ENCODE data around the gene DIRAS3. TPM values are rescaled to one million over a fixed set of nuclear protein-coding genes. Genes with fewer than 3 reads are reported as not detected.

Gene DIRAS3
- polyA plus RNA-seq, 1 experiment, result 12.6 TPM

GRCh38 chr1:68045511-68046180 is 4.8 kb downstream of the DIRAS3 start:
- no peak for TF ChIP-seq CTCF (IDR thresholded peaks at IDR 0.05; ENCODE audit: low read depth, low read length)
- no peak overlapping the region for H3K27ac ChIP-seq (ENCODE audit: low read depth, low read length)
- H3K27me3 ChIP-seq (ENCODE audit: control insufficient read depth, insufficient read depth, low read length), result peaks cover 4% of the 10 kb centered on the region
- no peak for DNase-seq (ENCODE audit: low read depth, low spot score)
- POLR2A ChIA-PET, result no interaction called here
- no peak overlapping the region for H3K4me3 ChIP-seq (ENCODE audit: low read depth, low read length)
- peaks cover 11% of the 10 kb centered on the region; the same call in 1 of the 2 replicates for H3K9me3 ChIP-seq (ENCODE audit: control insufficient read depth, insufficient read depth, low read length)
- CTCF ChIA-PET, result interaction anchor here (0.9 kb wide), 1 partner anchor 8 kb away, joined by 4 read pairs; no protein-coding TSS in a partner anchor

GRCh38 chr1:68043443-68044090 is 6.9 kb downstream of the DIRAS3 start:
- POLR2A ChIA-PET, result no interaction called here
- DNase-seq (ENCODE audit: low read depth, low spot score), result no peak
- no peak overlapping the region for H3K4me3 ChIP-seq (ENCODE audit: low read depth, low read length)
- no peak for TF ChIP-seq CTCF (IDR thresholded peaks at IDR 0.05; ENCODE audit: low read depth, low read length)
- no peak overlapping the region for H3K27ac ChIP-seq (ENCODE audit: low read depth, low read length)
- CTCF ChIA-PET, result no interaction called here
- H3K27me3 ChIP-seq (ENCODE audit: control insufficient read depth, insufficient read depth, low read length), result peaks cover 4% of the 10 kb centered on the region
- peaks cover 8% of the 10 kb centered on the region; the same call in 1 of the 2 replicates for H3K9me3 ChIP-seq (ENCODE audit: control insufficient read depth, insufficient read depth, low read length)

GRCh38 chr1:68036946-68037345 is 13.5 kb downstream of the DIRAS3 start:
- Histone ChIP-seq H3K4me3 (ENCODE audit: low read depth, low read length) (no peak overlapping the region), H3K27me3 (ENCODE audit: control insufficient read depth, insufficient read depth, low read length) (peaks cover 3% of the 10 kb centered on the region), H3K9me3 (ENCODE audit: control insufficient read depth, insufficient read depth, low read length) (no peaks in the 10 kb centered on the region), H3K27ac (ENCODE audit: low read depth, low read length) (no peak overlapping the region)
- no peak for TF ChIP-seq CTCF (IDR thresholded peaks at IDR 0.05; ENCODE audit: low read depth, low read length)
- DNase-seq (ENCODE audit: low read depth, low spot score), result no peak
- POLR2A ChIA-PET, result no interaction called here
- CTCF ChIA-PET, result no interaction called here

- DNase-seq (ENCODE audit: low read depth, low spot score), result no peak
- Histone ChIP-seq H3K4me3 (ENCODE audit: low read depth, low read length) (no peak overlapping the region), H3K27ac (ENCODE audit: low read depth, low read length) (no peak overlapping the region), H3K27me3 (ENCODE audit: control insufficient read depth, insufficient read depth, low read length) (no peaks in the 10 kb centered on the region), H3K9me3 (ENCODE audit: control insufficient read depth, insufficient read depth, low read length) (no peaks in the 10 kb centered on the region)
- CTCF ChIA-PET, result no interaction called here
- POLR2A ChIA-PET, result no interaction called here
- TF ChIP-seq CTCF (IDR thresholded peaks at IDR 0.05; ENCODE audit: low read depth, low read length), result no peak
These were observed 21.0 kb downstream of the DIRAS3 start for GRCh38 chr1:68029444-68029843.

- H3K27ac ChIP-seq (ENCODE audit: low read depth, low read length), result no peak overlapping the region
- H3K9me3 ChIP-seq (ENCODE audit: control insufficient read depth, insufficient read depth, low read length), result no peaks in the 10 kb centered on the region
- no peak for DNase-seq (ENCODE audit: low read depth, low spot score)
- no peaks in the 10 kb centered on the region for H3K27me3 ChIP-seq (ENCODE audit: control insufficient read depth, insufficient read depth, low read length)
- POLR2A ChIA-PET, result no interaction called here
- TF ChIP-seq CTCF (IDR thresholded peaks at IDR 0.05; ENCODE audit: low read depth, low read length), result no peak
- CTCF ChIA-PET, result no interaction called here
- H3K4me3 ChIP-seq (ENCODE audit: low read depth, low read length), result no peak overlapping the region
These were observed 21.9 kb downstream of the DIRAS3 start for GRCh38 chr1:68028566-68028965.
